HCT116 (cell line): ENCODE data around the gene CDON. TPM values are rescaled to one million over a fixed set of nuclear protein-coding genes. Genes with fewer than 3 reads are reported as not detected.

Experiments used
- ATAC-seq: fragments of 200-7000 bp; cut with Tn5 transposase; 2 replicates; pipeline ENCODE4 v1.9.1; 2020; ENCODE audit warnings: mild to moderate bottlenecking, moderate library complexity
- BruUV-seq: library from RNA; stranded (reverse); fragments of 400-500 nt; replicated peaks from 2 replicates; lab custom pipeline; 2021; lab: Mats Ljungman, UMichigan
- CTCF ChIA-PET: fragments of 300-600 bp; sonication (Branson Sonifier 250); formaldehyde crosslinking; loops from one replicate; lab custom pipeline; 2021; ENCODE audit warnings: antibody characterized with exemption; lab: Charles Lee
- POLR2A ChIA-PET: fragments of 300-600, 350-600 bp; sonication (Branson Sonifier 250); formaldehyde crosslinking; loops from one replicate; lab custom pipeline; 2021; ENCODE audit warnings: antibody characterized with exemption; lab: Charles Lee
- RAD21 ChIA-PET, 2 experiments: fragments of 300-600 bp; sonication (Branson Sonifier 250); formaldehyde crosslinking; loops; one replicate each; lab custom pipeline; 2023; ENCODE audit warnings: low total read pairs in 2 of 2; ENCODE audit not compliant: uncharacterized antibody in 2 of 2, unreplicated experiment in 2 of 2, low non-redundant PET in 1 of 2; lab: Charles Lee
- DNase-seq: peaks from one replicate; pipeline ENCODE4 v3.0.0-alpha.2; 2010; ENCODE audit warnings: low read depth, low spot score
- H2AFZ ChIP-seq: fragments of 200-600 bp; shearing (Covaris generic), sonication (generic); 2 replicates; pipeline ENCODE4 v1.6.1; 2017; ENCODE audit warnings: low read depth, mixed run types, mixed read lengths, antibody characterized with exemption, low read length; ENCODE audit not compliant: poor library complexity, severe bottlenecking
- H3K27ac ChIP-seq: 2 replicates; pipeline ENCODE4 v1.5.1; 2012; ENCODE audit warnings: low read depth, low read length
- H3K27me3 ChIP-seq: fragments of 200-600 bp; sonication (generic); 2 replicates; pipeline ENCODE4 v1.6.1; 2016; ENCODE audit warnings: mixed run types, low read length, mixed read lengths; ENCODE audit not compliant: insufficient read depth
- H3K36me3 ChIP-seq, 2 experiments: fragments of 200-500 bp in 1 of 2; fragments of 200-600 bp in 1 of 2; sonication (Bioruptor generic) in 1 of 2; sonication (generic) in 1 of 2; 2 replicates each; pipeline versions ENCODE4 v1.5.1 to v1.6.1; 2014 to 2016; ENCODE audit warnings: low read length in 2 of 2, inconsistent platforms in 1 of 2, mixed read lengths in 1 of 2, mixed run types in 1 of 2; ENCODE audit not compliant: insufficient read depth in 2 of 2, control insufficient read depth in 1 of 2
- H3K4me1 ChIP-seq, 2 experiments: fragments of 200-600 bp in 1 of 2; sonication (generic) in 1 of 2; 2 replicates each; pipeline versions ENCODE4 v1.5.1 to v1.6.1; 2012 to 2017; ENCODE audit warnings: low read length in 2 of 2, inconsistent platforms in 1 of 2, mild to moderate bottlenecking in 1 of 2, mixed read lengths in 1 of 2, mixed run types in 1 of 2, moderate library complexity in 1 of 2; ENCODE audit not compliant: insufficient read depth in 2 of 2, control insufficient read depth in 1 of 2
- H3K4me2 ChIP-seq: fragments of 200-600 bp; sonication (generic); 2 replicates; pipeline ENCODE4 v1.6.1; 2017; ENCODE audit warnings: mixed run types, low read length, mixed read lengths
- H3K4me3 ChIP-seq, 2 experiments: fragments of 200-600 bp in 1 of 2; sonication (generic) in 1 of 2; replicated peaks in 1 of 2; 2 replicates each; pipeline ENCODE4 v1.5.1; 2011 to 2016; ENCODE audit warnings: low read length in 2 of 2, control low read depth in 1 of 2, low read depth in 1 of 2, mild to moderate bottlenecking in 1 of 2, mixed read lengths in 1 of 2, mixed run types in 1 of 2
- H3K79me2 ChIP-seq: fragments of 200-600 bp; sonication (generic); 2 replicates; pipeline ENCODE4 v1.6.1; 2017; ENCODE audit warnings: mild to moderate bottlenecking, mixed run types, low read length, moderate library complexity, mixed read lengths; ENCODE audit not compliant: insufficient read depth
- H3K9ac ChIP-seq: fragments of 200-600 bp; sonication (generic); 2 replicates; pipeline ENCODE4 v1.6.1; 2016; ENCODE audit warnings: low read length, mixed read lengths
- H3K9me2 ChIP-seq: fragments of 200-600 bp; sonication (generic), shearing (Covaris generic); 2 replicates; pipeline ENCODE4 v1.6.1; 2017; ENCODE audit warnings: mixed run types, mild to moderate bottlenecking, moderate library complexity; ENCODE audit not compliant: insufficient read depth
- H3K9me3 ChIP-seq, 2 experiments: fragments of 200-500 bp in 1 of 2; fragments of 200-600 bp in 1 of 2; sonication (Bioruptor generic) in 1 of 2; sonication (generic) in 1 of 2; 2 replicates each; pipeline ENCODE4 v1.6.1; 2014 to 2017; ENCODE audit warnings: low read length in 2 of 2, mixed read lengths in 2 of 2, inconsistent platforms in 1 of 2, low read depth in 1 of 2, mild to moderate bottlenecking in 1 of 2, mixed run types in 1 of 2, moderate library complexity in 1 of 2; ENCODE audit not compliant: control insufficient read depth in 1 of 2, insufficient read depth in 1 of 2
- H4K20me1 ChIP-seq: fragments of 200-600 bp; sonication (generic), shearing (Covaris generic); 2 replicates; pipeline ENCODE4 v1.6.1; 2017; ENCODE audit warnings: mixed run types, mild to moderate bottlenecking, moderate library complexity; ENCODE audit not compliant: insufficient read depth
- CEBPB ChIP-seq: IDR thresholded peaks from 2 replicates; pipeline ENCODE4 v1.6.1; 2012; ENCODE audit warnings: low read depth
- EGR1 ChIP-seq: IDR thresholded peaks from 2 replicates; pipeline ENCODE4 v1.6.1; 2012; ENCODE audit warnings: low read depth
- ELF1 ChIP-seq: IDR thresholded peaks from 2 replicates; pipeline ENCODE4 v1.6.1; 2012; ENCODE audit warnings: low read depth, borderline replicate concordance
- EZH2 ChIP-seq: fragments of 200-600 bp; sonication (generic); IDR thresholded peaks from 2 replicates; pipeline ENCODE4 v1.6.1; 2017; ENCODE audit warnings: antibody characterized with exemption, mixed run types
- FOSL1 ChIP-seq: IDR thresholded peaks from 2 replicates; pipeline ENCODE4 v1.6.1; 2012; ENCODE audit warnings: low read depth
- JUND ChIP-seq: IDR thresholded peaks from 2 replicates; pipeline ENCODE4 v1.6.1; 2012
- MAX ChIP-seq: IDR thresholded peaks from 2 replicates; pipeline ENCODE4 v1.6.1; 2012
- POLR2AphosphoS5 ChIP-seq: IDR thresholded peaks from 2 replicates; pipeline ENCODE4 v1.6.1; 2011; ENCODE audit warnings: mild to moderate bottlenecking, low read depth, low read length, moderate library complexity
- RAD21 ChIP-seq: IDR thresholded peaks from 2 replicates; pipeline ENCODE4 v1.6.1; 2012; ENCODE audit warnings: low read depth, mild to moderate bottlenecking
- SRF ChIP-seq: IDR thresholded peaks from 2 replicates; pipeline ENCODE4 v1.6.1; 2012; ENCODE audit warnings: low read depth
- YY1 ChIP-seq: IDR thresholded peaks from 2 replicates; pipeline ENCODE4 v1.6.1; 2011; ENCODE audit warnings: low read length, low read depth, moderate library complexity, mild to moderate bottlenecking; ENCODE audit not compliant: insufficient replicate concordance; ENCODE audit errors: extremely low read depth
- ZFX ChIP-seq: fragments of 450-650 bp; IDR thresholded peaks from 2 replicates; pipeline ENCODE4 v1.6.1; 2017
- intact Hi-C: fragments of 100-400 bp; cut with micrococcal nuclease; formaldehyde crosslinking; loops from 2 replicates; pipeline ENCODE4 v1.10.0; 2022
- total RNA-seq: library from RNA; stranded (reverse); gene quantifications from one replicate; pipeline ENCODE4 v1.2.1, GENCODE V29; 2021; ENCODE audit not compliant: unreplicated experiment
- TF ChIP-seq, protein P1 (sequence below): IDR thresholded peaks from 2 replicates; pipeline ENCODE4 v1.6.1; 2012; ENCODE audit warnings: low read depth

CDON gene
- total RNA-seq, 1 experiment from 2014 or later, result 16.9 TPM

GRCh38 chr11:125945011-125945796, 117.5 kb downstream of the CDON start:
- Histone ChIP-seq H3K9me3 (no peaks in the 10 kb centered on the region), H3K4me2 (peak overlapping the region; percentile 36; the same call in 1 of the 2 replicates), H3K9ac (no peak overlapping the region), H2AFZ (no peak overlapping the region), H3K4me3 (no peak overlapping the region), H3K79me2 (no peaks in the 10 kb centered on the region), H4K20me1 (no peaks in the 10 kb centered on the region), H3K36me3 (no peaks in the 10 kb centered on the region), H3K4me1 (peaks cover 7 to 16% of the 10 kb centered on the region in 2 experiments), H3K9me2 (no peaks in the 10 kb centered on the region), H3K27me3 (no peaks in the 10 kb centered on the region), H3K27ac (no peak overlapping the region)
- intact Hi-C loops, result no loop called here
- ChIA-PET POLR2A (no interaction called here), RAD21 (no interaction called here), CTCF (interaction anchor here (0.9 kb wide), 1 partner anchor 9 kb away, joined by 3 read pairs; no protein-coding TSS in a partner anchor)
- BruUV-seq, result no TSS peak
- TF ChIP-seq YY1, result no peak
- no peak for TF ChIP-seq EZH2
- TF ChIP-seq EGR1, result no peak
- ATAC-seq, result no peak
- DNase-seq, result no peak

DNA sequence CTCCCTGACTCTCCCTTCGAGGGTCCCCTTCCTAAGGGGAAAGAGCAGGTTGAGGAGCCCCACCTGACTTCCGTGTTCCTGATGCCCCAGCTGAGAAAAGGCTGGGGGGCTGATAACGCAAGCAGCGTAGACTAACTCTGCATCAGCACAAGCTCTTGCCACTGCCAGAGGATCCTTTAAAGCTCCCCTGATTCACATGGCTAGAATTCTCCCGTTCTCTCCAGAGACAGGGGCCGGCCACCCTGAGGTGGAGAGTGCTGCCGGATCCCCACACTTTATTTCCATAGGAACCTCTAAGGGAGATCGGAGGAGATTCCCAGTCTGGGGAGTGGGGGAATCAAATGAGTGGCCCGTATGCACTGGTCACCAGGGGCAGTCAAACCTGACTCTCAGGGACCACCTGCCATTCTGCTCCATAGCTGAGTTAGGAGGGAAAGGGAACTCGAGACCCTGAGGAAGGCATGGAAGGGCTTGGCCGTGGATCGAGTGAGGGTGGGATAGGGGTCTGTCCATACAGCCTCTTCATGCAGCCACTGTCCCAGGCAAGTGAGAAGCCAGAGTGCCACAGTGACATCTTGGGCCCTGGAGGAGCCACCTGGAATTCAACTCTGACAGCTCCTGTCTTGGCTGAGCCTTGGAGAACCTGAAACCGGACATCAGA, 118.2 kb downstream of the CDON start:
- ATAC-seq (no peak), DNase-seq (no peak)
- no peak overlapping the region for H3K9ac ChIP-seq
- H4K20me1 ChIP-seq, result no peaks in the 10 kb centered on the region
- no peaks in the 10 kb centered on the region for H3K9me2 ChIP-seq
- H3K79me2 ChIP-seq, result no peaks in the 10 kb centered on the region
- H3K27ac ChIP-seq, result no peak overlapping the region
- no peaks in the 10 kb centered on the region for H3K36me3 ChIP-seq
- no peak overlapping the region for H2AFZ ChIP-seq
- intact Hi-C loops, result loop anchor here (5.0 kb wide), 1 partner anchor 118 kb away; the partner anchor contains the start of gene CDON
- H3K9me3 ChIP-seq, result no peaks in the 10 kb centered on the region
- H3K4me3 ChIP-seq, result no peak overlapping the region
- H3K4me2 ChIP-seq, result no peak overlapping the region
- H3K4me1 ChIP-seq, result peaks cover 7 to 16% of the 10 kb centered on the region in 2 experiments
- ChIA-PET POLR2A (no interaction called here), CTCF (no interaction called here), RAD21 (no interaction called here)
- H3K27me3 ChIP-seq, result no peaks in the 10 kb centered on the region
- no TSS peak for BruUV-seq
- TF ChIP-seq RAD21 (no peak), ELF1 (no peak), JUND (no peak), ZFX (no peak), POLR2AphosphoS5 (no peak), FOSL1 (no peak), YY1 (no peak), EGR1 (no peak), SRF (no peak), EZH2 (no peak), CEBPB (no peak), MAX (no peak)
- TF ChIP-seq, protein P1, sequence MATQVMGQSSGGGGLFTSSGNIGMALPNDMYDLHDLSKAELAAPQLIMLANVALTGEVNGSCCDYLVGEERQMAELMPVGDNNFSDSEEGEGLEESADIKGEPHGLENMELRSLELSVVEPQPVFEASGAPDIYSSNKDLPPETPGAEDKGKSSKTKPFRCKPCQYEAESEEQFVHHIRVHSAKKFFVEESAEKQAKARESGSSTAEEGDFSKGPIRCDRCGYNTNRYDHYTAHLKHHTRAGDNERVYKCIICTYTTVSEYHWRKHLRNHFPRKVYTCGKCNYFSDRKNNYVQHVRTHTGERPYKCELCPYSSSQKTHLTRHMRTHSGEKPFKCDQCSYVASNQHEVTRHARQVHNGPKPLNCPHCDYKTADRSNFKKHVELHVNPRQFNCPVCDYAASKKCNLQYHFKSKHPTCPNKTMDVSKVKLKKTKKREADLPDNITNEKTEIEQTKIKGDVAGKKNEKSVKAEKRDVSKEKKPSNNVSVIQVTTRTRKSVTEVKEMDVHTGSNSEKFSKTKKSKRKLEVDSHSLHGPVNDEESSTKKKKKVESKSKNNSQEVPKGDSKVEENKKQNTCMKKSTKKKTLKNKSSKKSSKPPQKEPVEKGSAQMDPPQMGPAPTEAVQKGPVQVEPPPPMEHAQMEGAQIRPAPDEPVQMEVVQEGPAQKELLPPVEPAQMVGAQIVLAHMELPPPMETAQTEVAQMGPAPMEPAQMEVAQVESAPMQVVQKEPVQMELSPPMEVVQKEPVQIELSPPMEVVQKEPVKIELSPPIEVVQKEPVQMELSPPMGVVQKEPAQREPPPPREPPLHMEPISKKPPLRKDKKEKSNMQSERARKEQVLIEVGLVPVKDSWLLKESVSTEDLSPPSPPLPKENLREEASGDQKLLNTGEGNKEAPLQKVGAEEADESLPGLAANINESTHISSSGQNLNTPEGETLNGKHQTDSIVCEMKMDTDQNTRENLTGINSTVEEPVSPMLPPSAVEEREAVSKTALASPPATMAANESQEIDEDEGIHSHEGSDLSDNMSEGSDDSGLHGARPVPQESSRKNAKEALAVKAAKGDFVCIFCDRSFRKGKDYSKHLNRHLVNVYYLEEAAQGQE, result no peak
- TF ChIP-seq, all 23 proteins: peak for 0
